Measurements from ENCODE around the gene CAMK1D. TPM values are rescaled to one million over a fixed set of nuclear protein-coding genes. Genes with fewer than 3 reads are reported as not detected.
"Not testable (repeated sequence)": the region's sequence is repeated elsewhere in the genome, so short reads cannot be mapped to it uniquely, and the experiment has no call there.

CAMK1D gene
- total RNA-seq, 1 donor from 2014 or later: 7.6 TPM

DNA sequence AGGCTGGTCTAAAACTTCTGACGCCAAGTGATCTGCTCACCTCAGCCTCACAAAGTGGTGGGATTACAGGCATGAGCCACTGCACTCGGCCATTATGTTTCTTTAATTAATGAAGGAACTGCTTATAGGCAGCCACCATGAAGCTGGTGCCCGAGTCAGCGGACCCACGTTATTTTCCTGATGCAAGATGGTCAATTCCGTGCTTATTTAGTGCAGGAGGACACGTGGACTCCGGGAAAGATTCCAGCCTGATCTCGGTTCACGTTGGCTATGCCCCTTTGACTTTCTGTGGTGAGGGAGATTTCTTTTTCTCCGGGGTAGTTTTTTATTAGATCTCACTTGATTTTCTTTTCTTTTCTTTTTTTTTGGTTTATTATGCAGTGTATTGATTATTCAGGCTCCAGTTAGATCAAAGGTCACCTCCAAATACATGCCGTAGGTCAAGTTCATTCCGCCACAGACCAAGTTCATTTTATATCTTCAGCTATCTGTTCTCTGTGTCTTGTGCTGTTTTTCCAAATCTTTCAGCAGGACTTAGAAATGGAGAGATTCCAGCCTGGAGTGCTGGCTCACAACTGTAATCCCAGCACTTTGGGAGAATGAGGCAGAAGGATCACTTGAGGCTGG is 8.3 kb downstream of the CAMK1D start:
- H3K27me3 Mint-ChIP-seq (ENCODE audit: low read depth): peaks cover 74% of the 10 kb centered on the region
- no peak overlapping the region for H3K27ac Mint-ChIP-seq
- H3K9me3 Mint-ChIP-seq: no peaks in the 10 kb centered on the region
- H3K4me1 Mint-ChIP-seq: peaks cover 6% of the 10 kb centered on the region
- H3K36me3 Mint-ChIP-seq: no peaks in the 10 kb centered on the region
- no peak overlapping the region for H3K4me3 Mint-ChIP-seq
- DNase-seq (ENCODE audit: low spot score in 2 of 2, unreplicated experiment in 2 of 2): no peak
- TF ChIP-seq, protein P1, sequence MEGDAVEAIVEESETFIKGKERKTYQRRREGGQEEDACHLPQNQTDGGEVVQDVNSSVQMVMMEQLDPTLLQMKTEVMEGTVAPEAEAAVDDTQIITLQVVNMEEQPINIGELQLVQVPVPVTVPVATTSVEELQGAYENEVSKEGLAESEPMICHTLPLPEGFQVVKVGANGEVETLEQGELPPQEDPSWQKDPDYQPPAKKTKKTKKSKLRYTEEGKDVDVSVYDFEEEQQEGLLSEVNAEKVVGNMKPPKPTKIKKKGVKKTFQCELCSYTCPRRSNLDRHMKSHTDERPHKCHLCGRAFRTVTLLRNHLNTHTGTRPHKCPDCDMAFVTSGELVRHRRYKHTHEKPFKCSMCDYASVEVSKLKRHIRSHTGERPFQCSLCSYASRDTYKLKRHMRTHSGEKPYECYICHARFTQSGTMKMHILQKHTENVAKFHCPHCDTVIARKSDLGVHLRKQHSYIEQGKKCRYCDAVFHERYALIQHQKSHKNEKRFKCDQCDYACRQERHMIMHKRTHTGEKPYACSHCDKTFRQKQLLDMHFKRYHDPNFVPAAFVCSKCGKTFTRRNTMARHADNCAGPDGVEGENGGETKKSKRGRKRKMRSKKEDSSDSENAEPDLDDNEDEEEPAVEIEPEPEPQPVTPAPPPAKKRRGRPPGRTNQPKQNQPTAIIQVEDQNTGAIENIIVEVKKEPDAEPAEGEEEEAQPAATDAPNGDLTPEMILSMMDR (IDR thresholded peaks at IDR 0.05; ENCODE audit: unreplicated experiment): no peak

DNA sequence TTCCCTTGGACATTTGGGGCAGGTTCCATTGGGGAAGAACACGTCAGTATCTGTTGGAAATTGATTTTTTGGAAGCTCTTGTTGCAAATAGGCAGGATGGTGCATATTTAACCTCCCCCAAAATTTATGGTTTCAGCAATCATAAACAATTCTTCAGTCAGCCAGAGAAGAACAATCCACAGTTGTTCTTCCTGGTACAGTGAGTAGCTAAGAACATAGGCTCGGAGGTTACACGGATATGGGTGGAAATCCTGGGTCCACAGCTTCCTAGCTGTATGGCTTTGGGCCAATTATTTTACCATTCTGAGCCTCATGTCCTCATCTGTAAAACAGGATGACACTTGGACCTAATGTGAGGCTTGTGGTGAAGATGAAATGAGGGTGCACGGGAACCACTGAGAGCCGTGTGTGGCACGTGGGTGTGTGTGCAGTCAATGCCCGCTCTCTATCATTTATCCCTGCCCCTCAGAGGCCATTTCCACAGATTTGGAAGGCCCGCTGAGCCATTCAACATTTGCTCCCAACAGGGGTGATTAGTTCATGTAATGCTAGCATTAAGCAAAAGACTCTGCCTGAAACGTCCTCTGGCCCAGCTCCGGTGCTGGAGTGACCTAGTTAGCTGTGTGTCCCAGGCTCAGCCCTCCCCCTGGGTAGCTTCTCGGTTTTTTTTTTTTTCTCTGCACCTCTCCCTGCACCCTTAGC is 9.7 kb downstream of the CAMK1D start:
- Mint-ChIP-seq H3K4me1 (peaks cover 6% of the 10 kb centered on the region), H3K27me3 (ENCODE audit: low read depth) (peaks cover 60% of the 10 kb centered on the region), H3K36me3 (no peaks in the 10 kb centered on the region), H3K4me3 (no peak overlapping the region), H3K9me3 (no peaks in the 10 kb centered on the region), H3K27ac (no peak overlapping the region)
- DNase-seq (ENCODE audit: low spot score in 2 of 2, unreplicated experiment in 2 of 2): no peak
- TF ChIP-seq, protein P1 (IDR thresholded peaks at IDR 0.05; ENCODE audit: unreplicated experiment): no peak

DNA sequence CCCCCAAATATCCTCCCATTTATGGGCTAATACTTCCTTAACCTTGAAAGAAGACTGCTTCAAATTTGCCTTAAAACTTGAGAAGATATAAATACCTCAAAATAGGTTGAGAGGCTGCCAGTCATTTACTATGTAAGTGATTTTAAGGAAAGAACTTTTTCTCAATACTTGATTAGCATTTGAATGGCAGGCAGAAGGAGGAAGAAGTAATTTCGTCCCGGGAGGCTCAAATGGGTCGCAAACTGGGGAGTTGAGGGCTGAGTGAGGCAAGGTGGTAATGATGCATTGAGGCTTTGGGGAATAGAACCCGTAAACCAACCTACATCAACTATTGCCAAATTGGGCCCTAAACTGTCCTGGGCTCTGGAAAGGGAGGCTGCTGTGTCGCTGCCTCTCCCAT is 11.1 kb downstream of the CAMK1D start:
- H3K9me3 Mint-ChIP-seq: no peaks in the 10 kb centered on the region
- no peaks in the 10 kb centered on the region for H3K36me3 Mint-ChIP-seq
- peaks cover 48% of the 10 kb centered on the region for H3K27me3 Mint-ChIP-seq (ENCODE audit: low read depth)
- TF ChIP-seq, protein P1 (IDR thresholded peaks at IDR 0.05; ENCODE audit: unreplicated experiment): no peak
- H3K4me1 Mint-ChIP-seq: peaks cover 6% of the 10 kb centered on the region
- no peak for DNase-seq (ENCODE audit: low spot score in 2 of 2, unreplicated experiment in 2 of 2)
- no peak overlapping the region for H3K27ac Mint-ChIP-seq
- no peak overlapping the region for H3K4me3 Mint-ChIP-seq

DNA sequence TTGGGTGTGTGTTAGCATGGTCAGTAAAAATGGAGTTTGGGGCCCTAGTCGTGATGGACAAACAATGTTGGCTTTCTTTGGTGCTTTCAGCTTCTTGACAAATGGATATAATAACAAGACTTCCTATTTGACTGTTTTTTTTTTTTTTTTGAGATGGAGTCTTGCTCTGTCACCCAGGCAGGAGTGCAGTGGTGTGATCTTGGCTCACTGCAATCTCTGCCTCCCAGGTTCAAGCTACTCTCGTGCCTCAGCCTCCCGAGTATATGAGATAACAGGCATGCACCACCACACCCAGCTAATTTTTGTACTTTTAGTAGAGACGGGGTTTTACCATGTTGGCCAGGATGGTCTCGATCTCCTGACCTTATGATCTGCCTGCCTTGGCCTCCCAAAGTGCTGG is 11.8 kb downstream of the CAMK1D start:
- not testable (repeated sequence) for H3K4me1 Mint-ChIP-seq; DNase-seq (ENCODE audit: low spot score in 2 of 2, unreplicated experiment in 2 of 2); H3K36me3 Mint-ChIP-seq; H3K9me3 Mint-ChIP-seq; H3K4me3 Mint-ChIP-seq; H3K27ac Mint-ChIP-seq
- H3K27me3 Mint-ChIP-seq (ENCODE audit: low read depth): peaks cover 42% of the 10 kb centered on the region

DNA sequence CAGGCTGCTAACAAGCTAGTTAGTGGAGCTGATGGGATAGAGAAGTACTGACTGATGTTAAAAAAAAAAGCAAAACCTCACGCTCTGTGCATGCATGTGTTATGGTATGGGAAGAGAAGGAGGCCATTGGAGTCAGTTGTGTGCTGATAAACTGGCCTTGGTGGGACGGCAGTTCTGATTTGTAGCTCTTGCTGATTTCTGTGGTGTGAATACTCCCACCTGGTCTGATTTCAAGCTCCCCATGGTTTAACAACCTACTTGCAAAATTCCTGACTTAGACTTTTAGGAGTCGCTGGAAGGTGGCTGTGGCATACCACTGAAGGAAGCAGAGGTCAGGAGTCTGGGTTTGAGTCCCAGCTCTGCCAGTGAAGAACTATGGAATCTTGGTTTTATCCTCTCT is 15.2 kb downstream of the CAMK1D start:
- H3K36me3 Mint-ChIP-seq: no peaks in the 10 kb centered on the region
- H3K4me1 Mint-ChIP-seq: no peaks in the 10 kb centered on the region
- H3K27ac Mint-ChIP-seq: no peak overlapping the region
- no peak for DNase-seq (ENCODE audit: low spot score in 2 of 2, unreplicated experiment in 2 of 2)
- H3K27me3 Mint-ChIP-seq (ENCODE audit: low read depth): peaks cover 19% of the 10 kb centered on the region
- TF ChIP-seq, protein P1 (IDR thresholded peaks at IDR 0.05; ENCODE audit: unreplicated experiment): no peak
- H3K4me3 Mint-ChIP-seq: no peak overlapping the region
- peaks cover 2% of the 10 kb centered on the region for H3K9me3 Mint-ChIP-seq

DNA sequence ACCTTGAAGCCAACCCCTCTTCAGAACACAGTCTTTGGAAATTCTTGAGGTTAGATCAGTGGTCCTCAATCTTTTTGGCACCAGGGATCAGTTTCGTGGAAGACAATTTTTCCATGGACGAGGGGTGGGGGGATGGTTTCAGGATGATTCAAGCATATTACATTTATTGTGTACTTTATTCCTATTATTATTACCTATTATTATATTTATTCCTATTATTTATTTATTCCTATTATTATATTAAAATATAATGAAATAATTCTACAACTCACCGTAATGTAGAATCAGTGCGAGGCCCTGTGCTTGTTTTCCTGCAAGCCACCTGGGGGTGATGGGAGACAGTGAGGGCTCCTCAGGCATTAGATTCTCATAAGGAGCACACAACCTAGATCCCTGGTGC is 17.9 kb downstream of the CAMK1D start:
- Mint-ChIP-seq H3K27ac (no peak overlapping the region), H3K36me3 (no peaks in the 10 kb centered on the region), H3K4me3 (no peak overlapping the region), H3K27me3 (ENCODE audit: low read depth) (no peaks in the 10 kb centered on the region), H3K9me3 (peaks cover 2% of the 10 kb centered on the region), H3K4me1 (no peaks in the 10 kb centered on the region)
- DNase-seq (ENCODE audit: low spot score in 2 of 2, unreplicated experiment in 2 of 2): no peak
- TF ChIP-seq, protein P1 (IDR thresholded peaks at IDR 0.05; ENCODE audit: unreplicated experiment): no peak

Data from mesothelial cell of epicardium (in vitro differentiated cells).